Spleen (tissue), 7 donors: ENCODE data around the gene MYOF.

Experiments used
- POLR2A ChIP-seq, 3 donors: fragments of 450-650 bp; IDR thresholded peaks; one replicate each; pipeline ENCODE4 v1.5.1; 2017; ENCODE audit warnings: antibody characterized with exemption in 3 of 3, mild to moderate bottlenecking in 1 of 3
- POLR2AphosphoS5 ChIP-seq, 3 donors: sonication (generic); formaldehyde crosslinking; IDR thresholded peaks; one replicate each; pipeline ENCODE4 v1.5.1; 2017; ENCODE audit warnings: antibody characterized with exemption in 3 of 3
- TF ChIP-seq, protein P1 (sequence below), 11 experiments: fragments of 200-600 bp in 7 of 11; fragments of 450-650 bp in 4 of 11; sonication (generic) in 4 of 11; IDR thresholded peaks in 8 of 11; conservative IDR thresholded peaks in 3 of 11; 1 replicate in 7 of 11; 2 replicates in 4 of 11; pipeline versions ENCODE4 v1.4.0 to v1.8.0; 2016 to 2021; ENCODE audit warnings: antibody characterized with exemption in 11 of 11, inconsistent platforms in 4 of 11, mild to moderate bottlenecking in 1 of 11
- donor health status: DM: no; HTN: no; CAD: no; lungs with moderate emphysema.
- donor health status: DM: no; HTN: no; CAD: no.
- donor health status: DM: no; HTN: no; CAD: no.

DNA sequence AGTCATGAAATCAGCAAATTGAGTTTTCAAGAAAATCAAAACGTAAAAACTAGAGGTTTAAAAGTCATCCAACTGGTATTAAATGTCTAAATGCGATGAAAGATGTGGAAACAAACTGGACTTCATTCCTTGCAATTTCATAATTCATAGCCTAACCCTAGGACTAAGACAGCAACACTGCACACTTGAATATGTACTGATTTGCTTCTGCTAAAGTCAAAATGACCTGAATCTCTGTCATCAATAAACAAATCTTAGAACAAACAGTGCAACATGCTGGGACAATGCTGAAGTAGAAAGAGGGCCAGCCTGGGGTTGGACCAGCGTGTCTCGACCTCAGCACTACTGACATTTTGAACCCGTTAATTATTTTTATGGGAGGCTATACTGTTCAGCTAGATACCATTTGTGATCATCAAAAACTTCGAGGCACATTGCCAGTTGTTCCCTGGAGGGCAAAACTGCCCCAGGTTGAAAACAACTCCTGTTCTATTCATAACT is 47.1 kb downstream of the MYOF start:
- TF ChIP-seq, protein P1, sequence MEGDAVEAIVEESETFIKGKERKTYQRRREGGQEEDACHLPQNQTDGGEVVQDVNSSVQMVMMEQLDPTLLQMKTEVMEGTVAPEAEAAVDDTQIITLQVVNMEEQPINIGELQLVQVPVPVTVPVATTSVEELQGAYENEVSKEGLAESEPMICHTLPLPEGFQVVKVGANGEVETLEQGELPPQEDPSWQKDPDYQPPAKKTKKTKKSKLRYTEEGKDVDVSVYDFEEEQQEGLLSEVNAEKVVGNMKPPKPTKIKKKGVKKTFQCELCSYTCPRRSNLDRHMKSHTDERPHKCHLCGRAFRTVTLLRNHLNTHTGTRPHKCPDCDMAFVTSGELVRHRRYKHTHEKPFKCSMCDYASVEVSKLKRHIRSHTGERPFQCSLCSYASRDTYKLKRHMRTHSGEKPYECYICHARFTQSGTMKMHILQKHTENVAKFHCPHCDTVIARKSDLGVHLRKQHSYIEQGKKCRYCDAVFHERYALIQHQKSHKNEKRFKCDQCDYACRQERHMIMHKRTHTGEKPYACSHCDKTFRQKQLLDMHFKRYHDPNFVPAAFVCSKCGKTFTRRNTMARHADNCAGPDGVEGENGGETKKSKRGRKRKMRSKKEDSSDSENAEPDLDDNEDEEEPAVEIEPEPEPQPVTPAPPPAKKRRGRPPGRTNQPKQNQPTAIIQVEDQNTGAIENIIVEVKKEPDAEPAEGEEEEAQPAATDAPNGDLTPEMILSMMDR (IDR thresholded peaks at IDR 0.05 in 8 of 11, conservative IDR thresholded peaks at IDR 0.05 in 3 of 11) = no peak
- TF ChIP-seq POLR2A (IDR thresholded peaks at IDR 0.05) = no peak
- TF ChIP-seq POLR2AphosphoS5 (IDR thresholded peaks at IDR 0.05) = no peak
